GM12878 (cell line): ENCODE results near the gene KRTAP10-5. TPM values are rescaled to one million over a fixed set of nuclear protein-coding genes. Genes with fewer than 3 reads are reported as not detected.

ENCODE experiments used
- ATAC-seq: fragments of 200-7000 bp; cut with Tn5 transposase; 3 replicates; pipeline ENCODE4 v1.9.1; 2020; ENCODE audit warnings: mild to moderate bottlenecking, moderate library complexity
- BruUV-seq: library from RNA; stranded (reverse); fragments of 400-500 nt; replicated peaks from 2 replicates; lab custom pipeline; 2021; lab: Mats Ljungman, UMichigan
- CTCF ChIA-PET: fragments of 300-600 bp; sonication (Branson Sonifier 250); formaldehyde crosslinking; extraction: SDS; loops from one replicate; lab custom pipeline; 2021; ENCODE audit warnings: inconsistent platforms; lab: Yijun Ruan, JAX
- POLR2A ChIA-PET: fragments of 350-600 bp; formaldehyde crosslinking; extraction: SDS; loops from one replicate; lab custom pipeline; 2021; ENCODE audit warnings: inconsistent platforms; lab: Charles Lee
- RAD21 ChIA-PET: fragments of 300-600 bp; sonication (Branson Sonifier 250); formaldehyde crosslinking; loops from one replicate; lab custom pipeline; 2023; ENCODE audit warnings: antibody characterized with exemption; ENCODE audit not compliant: unreplicated experiment; lab: Charles Lee
- SMC1A ChIA-PET: fragments of 300-600 bp; sonication (Branson Sonifier 250); formaldehyde crosslinking; loops from one replicate; lab custom pipeline; 2023; ENCODE audit not compliant: unreplicated experiment, uncharacterized antibody; lab: Charles Lee
- DNase-seq: peaks from one replicate; pipeline ENCODE4 v3.0.0-alpha.2; 2011; ENCODE audit warnings: low read depth, low spot score
- FAIRE-seq: peaks from 3 replicates; lab custom pipeline; 2011; peaks lifted over from hg19 to GRCh38; lab: Jason Lieb, UNC
- H2AFZ ChIP-seq: 2 replicates; pipeline ENCODE4 v1.6.0; 2011; ENCODE audit warnings: low read depth, low read length, control low read depth; ENCODE audit not compliant: control insufficient read depth
- H3K27ac ChIP-seq: 2 replicates; pipeline ENCODE4 v1.5.1; 2011; ENCODE audit warnings: control low read depth; ENCODE audit not compliant: control insufficient read depth, insufficient read depth
- H3K27me3 ChIP-seq, 2 experiments: replicated peaks in 1 of 2; 2 replicates each; pipeline versions ENCODE4 v1.6.0 to v1.6.1; 2011; ENCODE audit warnings: low read length in 1 of 2; ENCODE audit not compliant: control insufficient read depth in 2 of 2, insufficient read depth in 2 of 2
- H3K36me3 ChIP-seq, 2 experiments: 2 replicates each; pipeline ENCODE4 v1.5.1; 2011; ENCODE audit warnings: low read length in 1 of 2; ENCODE audit not compliant: control insufficient read depth in 2 of 2, insufficient read depth in 2 of 2
- H3K4me1 ChIP-seq: 2 replicates; pipeline ENCODE4 v1.6.1; 2011; ENCODE audit warnings: mild to moderate bottlenecking, low read length, moderate library complexity, mixed read lengths; ENCODE audit not compliant: control insufficient read depth, insufficient read depth
- H3K4me2 ChIP-seq: 2 replicates; pipeline ENCODE4 v1.6.0; 2011; ENCODE audit warnings: control low read depth; ENCODE audit not compliant: control insufficient read depth, insufficient read depth
- H3K4me3 ChIP-seq: fragments of 200-600 bp; sonication (generic); 2 replicates; pipeline ENCODE4 v1.5.1; 2016
- H3K79me2 ChIP-seq: 2 replicates; pipeline ENCODE4 v1.6.0; 2011; ENCODE audit warnings: low read length; ENCODE audit not compliant: control insufficient read depth, insufficient read depth
- H3K9ac ChIP-seq: 2 replicates; pipeline ENCODE4 v1.8.0; 2011; ENCODE audit warnings: low read length, control low read depth, mixed read lengths; ENCODE audit not compliant: control insufficient read depth, insufficient read depth
- H3K9me3 ChIP-seq: replicated peaks from 3 replicates; pipeline ENCODE4 v1.5.1; 2011; ENCODE audit warnings: mild to moderate bottlenecking, low read length; ENCODE audit not compliant: control insufficient read depth, insufficient read depth
- H4K20me1 ChIP-seq: 2 replicates; pipeline ENCODE4 v1.6.0; 2011; ENCODE audit not compliant: control insufficient read depth, insufficient read depth
- BHLHE40 ChIP-seq, 2 experiments: fragments of 450-650 bp in 1 of 2; IDR thresholded peaks; 2 replicates each; pipeline ENCODE4 v1.6.1; 2011 to 2017; ENCODE audit warnings: low read depth in 2 of 2, borderline replicate concordance in 1 of 2, improper control_type of control experiment in 1 of 2, low read length in 1 of 2, mild to moderate bottlenecking in 1 of 2
- CBFB ChIP-seq: IDR thresholded peaks from 2 replicates; pipeline ENCODE4 v1.6.1; 2016; ENCODE audit warnings: antibody characterized with exemption, low read depth
- CHD2 ChIP-seq: IDR thresholded peaks from 2 replicates; pipeline ENCODE4 v1.6.1; 2011; ENCODE audit warnings: low read depth, low read length, improper control_type of control experiment, borderline replicate concordance
- HDGF ChIP-seq: fragments of 450-650 bp; IDR thresholded peaks from 2 replicates; pipeline ENCODE4 v1.6.1; 2016; ENCODE audit warnings: antibody characterized with exemption
- IKZF1 ChIP-seq: fragments of 450-650 bp; conservative IDR thresholded peaks from 2 replicates; pipeline ENCODE4 v1.6.1; 2017; ENCODE audit warnings: antibody characterized with exemption, mild to moderate bottlenecking
- MAX ChIP-seq: IDR thresholded peaks from 2 replicates; pipeline ENCODE4 v1.6.1; 2012; ENCODE audit warnings: low read depth, low read length, improper control_type of control experiment
- MTA3 ChIP-seq: IDR thresholded peaks from 2 replicates; pipeline ENCODE4 v1.6.1; 2012; ENCODE audit warnings: low read length, inconsistent platforms, borderline replicate concordance
- NKRF ChIP-seq: fragments of 450-650 bp; conservative IDR thresholded peaks from 2 replicates; pipeline ENCODE4 v1.6.1; 2017; ENCODE audit warnings: mild to moderate bottlenecking, moderate library complexity
- NR2F1 ChIP-seq: fragments of 450-650 bp; conservative IDR thresholded peaks from 2 replicates; pipeline ENCODE4 v1.6.1; 2017; ENCODE audit warnings: mild to moderate bottlenecking
- POLR2AphosphoS5 ChIP-seq: IDR thresholded peaks from 2 replicates; pipeline ENCODE4 v1.6.1; 2011; ENCODE audit warnings: mild to moderate bottlenecking, low read length, inconsistent platforms
- SIN3A ChIP-seq: IDR thresholded peaks from 2 replicates; pipeline ENCODE4 v1.6.1; 2012; ENCODE audit warnings: low read depth, low read length, improper control_type of control experiment
- SPI1 ChIP-seq: IDR thresholded peaks from 2 replicates; pipeline ENCODE4 v1.6.1; 2011; ENCODE audit warnings: low read depth, mild to moderate bottlenecking, low read length, moderate library complexity, borderline replicate concordance; ENCODE audit not compliant: insufficient read depth
- TCF3 ChIP-seq: IDR thresholded peaks from 2 replicates; pipeline ENCODE4 v1.6.1; 2012; ENCODE audit warnings: low read depth, mild to moderate bottlenecking, low read length, borderline replicate concordance; ENCODE audit not compliant: insufficient read depth
- ZNF207 ChIP-seq: fragments of 450-650 bp; IDR thresholded peaks from 2 replicates; pipeline ENCODE4 v1.6.1; 2014; ENCODE audit warnings: antibody characterized with exemption, mild to moderate bottlenecking, borderline replicate concordance
- ZNF217 ChIP-seq: fragments of 450-650 bp; IDR thresholded peaks from 2 replicates; pipeline ENCODE4 v1.6.1; 2017; ENCODE audit warnings: antibody characterized with exemption, mild to moderate bottlenecking
- ZZZ3 ChIP-seq: IDR thresholded peaks from 2 replicates; pipeline ENCODE4 v1.6.1; 2011; ENCODE audit warnings: low read depth; ENCODE audit not compliant: control insufficient read depth, insufficient read length
- WGBS: methylation state at CpG from one replicate; pipeline ENCODE4 v1.1.6; 2016; ENCODE audit warnings: low lambda C conversion rate; ENCODE audit not compliant: insufficient replicate concordance, insufficient coverage; ENCODE audit errors: missing lambda C conversion rate; 5-methylcytosine and 5-hydroxymethylcytosine counted together
- in situ Hi-C: fragments of 300-500 bp; cut with MboI; formaldehyde crosslinking; loops from 9 replicates; pipeline ENCODE4 v1.14.3; 2018; ENCODE audit warnings: mixed read lengths
- intact Hi-C: fragments of 100-400 bp; cut with micrococcal nuclease; formaldehyde crosslinking; loops from one replicate; pipeline ENCODE4 v1.14.2; 2022; ENCODE audit not compliant: unreplicated experiment
- polyA plus RNA-seq, 11 experiments: library from polyadenylated mRNA; depleted of rRNA in 4 of 11; unstranded in 6 of 11; stranded (reverse) in 5 of 11; fragments of >200 nt; fragmentation: Nextera tagmentation in 4 of 11; fragmentation: Illumina TruSeq in 1 of 11; extraction: Ambion mirVana in 4 of 11; extraction: Trizol in 1 of 11; gene quantifications; 1 replicate in 1 of 11; 2 replicates in 10 of 11; pipeline versions ENCODE4 v1.2.1 to v1.2.3, GENCODE V29; 2011 to 2016; ENCODE audit warnings: inconsistent platforms in 2 of 11, missing spikeins in 2 of 11, low read depth in 1 of 11
- total RNA-seq, 4 experiments: library from RNA; depleted of rRNA in 3 of 4; stranded (reverse); fragments of >200 nt in 3 of 4; fragmentation: Illumina TruSeq in 1 of 4; extraction: Trizol in 1 of 4; gene quantifications; 2 replicates each; pipeline versions ENCODE4 v1.2.1 to v1.2.3, GENCODE V29; 2013 to 2021
- TF ChIP-seq, protein P1 (sequence below): fragments of 450-650 bp; IDR thresholded peaks from 2 replicates; pipeline ENCODE4 v1.6.1; 2017; ENCODE audit warnings: low read depth, mild to moderate bottlenecking, moderate library complexity

The KRTAP10-5 gene
- total and polyA plus RNA-seq, 10 of the 15 experiments (the other 5 are each of a cell fraction or from before 2014, with no cell fraction given): not detected

- TF ChIP-seq TCF3 (no peak), SPI1 (no peak), ZNF217 (no peak), MAX (no peak), CBFB (no peak)
Measured at GRCh38 chr21:44589094-44589493, 8.7 kb upstream of the KRTAP10-5 start (continued).

GRCh38 chr21:44585892-44586291 is 5.5 kb upstream of the KRTAP10-5 start:
- Histone ChIP-seq H3K27me3 (no peaks in the 10 kb centered on the region), H3K9ac (no peak overlapping the region), H3K36me3 (no peaks in the 10 kb centered on the region), H3K27ac (no peak overlapping the region), H3K4me1 (no peaks in the 10 kb centered on the region), H4K20me1 (no peaks in the 10 kb centered on the region), H3K9me3 (peaks cover 4% of the 10 kb centered on the region; the same call in 2 of the 3 replicates), H2AFZ (no peak overlapping the region), H3K4me3 (no peak overlapping the region), H3K4me2 (no peak overlapping the region), H3K79me2 (no peaks in the 10 kb centered on the region)
- ChIA-PET CTCF (no interaction called here), SMC1A (no interaction called here), RAD21 (no interaction called here), POLR2A (no interaction called here)
- no TSS peak for BruUV-seq
- ATAC-seq (no peak), FAIRE-seq (no peak), DNase-seq (no peak)
- intact Hi-C loops (no loop called here), in situ Hi-C loops (no loop called here)
- 28% methylated on average over 3 of the region's 3 CpGs for WGBS
- TF ChIP-seq ZNF207 (no peak), HDGF (no peak), NR2F1 (no peak), IKZF1 (no peak), CHD2 (no peak), POLR2AphosphoS5 (no peak), MTA3 (no peak), ZZZ3 (no peak), BHLHE40 (IDR thresholded peaks at IDR 0.05; ENCODE audit: borderline replicate concordance in 1 of 2, low read depth in 2 of 2, low read length in 1 of 2) (no peak), NKRF (no peak), SIN3A (no peak)
- TF ChIP-seq, protein P1, sequence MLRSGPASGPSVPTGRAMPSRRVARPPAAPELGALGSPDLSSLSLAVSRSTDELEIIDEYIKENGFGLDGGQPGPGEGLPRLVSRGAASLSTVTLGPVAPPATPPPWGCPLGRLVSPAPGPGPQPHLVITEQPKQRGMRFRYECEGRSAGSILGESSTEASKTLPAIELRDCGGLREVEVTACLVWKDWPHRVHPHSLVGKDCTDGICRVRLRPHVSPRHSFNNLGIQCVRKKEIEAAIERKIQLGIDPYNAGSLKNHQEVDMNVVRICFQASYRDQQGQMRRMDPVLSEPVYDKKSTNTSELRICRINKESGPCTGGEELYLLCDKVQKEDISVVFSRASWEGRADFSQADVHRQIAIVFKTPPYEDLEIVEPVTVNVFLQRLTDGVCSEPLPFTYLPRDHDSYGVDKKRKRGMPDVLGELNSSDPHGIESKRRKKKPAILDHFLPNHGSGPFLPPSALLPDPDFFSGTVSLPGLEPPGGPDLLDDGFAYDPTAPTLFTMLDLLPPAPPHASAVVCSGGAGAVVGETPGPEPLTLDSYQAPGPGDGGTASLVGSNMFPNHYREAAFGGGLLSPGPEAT: no peak
